Measurements from ENCODE around the gene PLPP6. TPM values are rescaled to one million over a fixed set of nuclear protein-coding genes. Genes with fewer than 3 reads are reported as not detected.
A peak's percentile ranks its signal among the peaks of the same experiment; 100 is the strongest.

The PLPP6 gene
- total and polyA plus RNA-seq, 2 donors (not counting 1 experiment from before 2014, with no cell fraction given): 8.9 to 9.1 TPM

GRCh38 chr9:4620057-4620765 is 41.9 kb upstream of the PLPP6 start:
- no peak overlapping the region for H3K27ac ChIP-seq (ENCODE audit: insufficient read depth, low read length)
- no peak for DNase-seq (ENCODE audit: low read depth in 2 of 2)
- H3K27me3 ChIP-seq (ENCODE audit: control insufficient read depth, insufficient read depth, low read length): no peaks in the 10 kb centered on the region
- no peak overlapping the region for H3K4me3 ChIP-seq (replicated peaks in 1 of 4; ENCODE audit: control extremely low read depth in 1 of 4, insufficient read depth in 1 of 4, low read depth in 3 of 4, low read length in 4 of 4)
- no peaks in the 10 kb centered on the region for H4K20me1 ChIP-seq (ENCODE audit: control insufficient read depth, extremely low read depth, insufficient read depth, low read length)
- H3K4me1 ChIP-seq (ENCODE audit: control insufficient read depth, extremely low read depth, insufficient read depth, low read length): no peaks in the 10 kb centered on the region
- TF ChIP-seq EZH2 (IDR thresholded peaks at IDR 0.05; ENCODE audit: low read length, missing control alignments) (no peak), CTCF (conservative IDR thresholded peaks at IDR 0.05 in 1 of 2, IDR thresholded peaks at IDR 0.05 in 1 of 2; ENCODE audit: low read depth in 1 of 2, low read length in 2 of 2) (no peak)
- H3K9ac ChIP-seq (ENCODE audit: insufficient read depth, low read length): no peak overlapping the region
- no peaks in the 10 kb centered on the region for H3K9me3 ChIP-seq (ENCODE audit: control insufficient read depth, insufficient read depth, low read depth, low read length)
- H3K79me2 ChIP-seq (ENCODE audit: control insufficient read depth, insufficient read depth, low read length): no peaks in the 10 kb centered on the region
- H3K36me3 ChIP-seq (ENCODE audit: control insufficient read depth, insufficient read depth, low read length): no peaks in the 10 kb centered on the region
- no peak overlapping the region for H2AFZ ChIP-seq (ENCODE audit: low read length)
- no peak overlapping the region for H3K4me2 ChIP-seq (ENCODE audit: extremely low read depth, insufficient read depth, low read length)

- no peaks in the 10 kb centered on the region for H3K9me3 ChIP-seq (ENCODE audit: control insufficient read depth, insufficient read depth, low read depth, low read length)
- H3K27me3 ChIP-seq (ENCODE audit: control insufficient read depth, insufficient read depth, low read length): no peaks in the 10 kb centered on the region
- H3K4me1 ChIP-seq (ENCODE audit: control insufficient read depth, extremely low read depth, insufficient read depth, low read length): no peaks in the 10 kb centered on the region
- no peaks in the 10 kb centered on the region for H4K20me1 ChIP-seq (ENCODE audit: control insufficient read depth, extremely low read depth, insufficient read depth, low read length)
- no peaks in the 10 kb centered on the region for H3K79me2 ChIP-seq (ENCODE audit: control insufficient read depth, insufficient read depth, low read length)
- H3K4me2 ChIP-seq (ENCODE audit: extremely low read depth, insufficient read depth, low read length): no peak overlapping the region
- peak in 1 of 2 donors; percentile 68 for DNase-seq (ENCODE audit: low read depth in 2 of 2)
- no peak overlapping the region for H3K27ac ChIP-seq (ENCODE audit: insufficient read depth, low read length)
- H2AFZ ChIP-seq (ENCODE audit: low read length): no peak overlapping the region
- no peak overlapping the region for H3K9ac ChIP-seq (ENCODE audit: insufficient read depth, low read length)
- no peak overlapping the region for H3K4me3 ChIP-seq (replicated peaks in 1 of 4; ENCODE audit: control extremely low read depth in 1 of 4, insufficient read depth in 1 of 4, low read depth in 3 of 4, low read length in 4 of 4)
- TF ChIP-seq EZH2 (IDR thresholded peaks at IDR 0.05; ENCODE audit: low read length, missing control alignments) (no peak), CTCF (conservative IDR thresholded peaks at IDR 0.05 in 1 of 2, IDR thresholded peaks at IDR 0.05 in 1 of 2; ENCODE audit: low read depth in 1 of 2, low read length in 2 of 2) (no peak)
- H3K36me3 ChIP-seq (ENCODE audit: control insufficient read depth, insufficient read depth, low read length): no peaks in the 10 kb centered on the region
Observed at GRCh38 chr9:4620881-4621555, 41.1 kb upstream of the PLPP6 start.

DNA sequence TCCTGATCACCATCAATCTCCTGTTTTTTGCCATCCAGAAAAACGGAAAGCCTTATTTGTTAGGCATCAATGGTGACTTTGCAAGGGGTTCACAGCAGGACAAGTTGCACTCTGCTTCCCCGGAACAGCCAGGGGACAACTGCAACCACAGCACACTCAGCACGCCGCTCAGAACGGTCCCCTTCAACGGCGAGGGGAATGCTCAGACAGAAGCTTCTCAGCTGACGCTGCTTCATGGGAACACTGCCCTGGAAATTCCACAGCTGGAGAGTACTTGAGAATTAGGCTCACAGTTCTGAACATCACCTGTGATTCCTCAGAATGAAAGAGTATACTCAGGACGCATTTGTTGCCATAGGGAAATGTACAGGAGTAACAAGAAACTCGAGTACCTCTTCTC is 40.1 kb upstream of the PLPP6 start:
- Histone ChIP-seq H3K9ac (ENCODE audit: insufficient read depth, low read length) (no peak overlapping the region), H3K36me3 (ENCODE audit: control insufficient read depth, insufficient read depth, low read length) (no peaks in the 10 kb centered on the region), H3K79me2 (ENCODE audit: control insufficient read depth, insufficient read depth, low read length) (no peaks in the 10 kb centered on the region), H2AFZ (ENCODE audit: low read length) (no peak overlapping the region), H3K27ac (ENCODE audit: insufficient read depth, low read length) (no peak overlapping the region), H3K27me3 (ENCODE audit: control insufficient read depth, insufficient read depth, low read length) (no peaks in the 10 kb centered on the region), H3K4me2 (ENCODE audit: extremely low read depth, insufficient read depth, low read length) (no peak overlapping the region), H3K4me3 (replicated peaks in 1 of 4; ENCODE audit: control extremely low read depth in 1 of 4, insufficient read depth in 1 of 4, low read depth in 3 of 4, low read length in 4 of 4) (no peak overlapping the region), H4K20me1 (ENCODE audit: control insufficient read depth, extremely low read depth, insufficient read depth, low read length) (no peaks in the 10 kb centered on the region), H3K9me3 (ENCODE audit: control insufficient read depth, insufficient read depth, low read depth, low read length) (no peaks in the 10 kb centered on the region), H3K4me1 (ENCODE audit: control insufficient read depth, extremely low read depth, insufficient read depth, low read length) (no peaks in the 10 kb centered on the region)
- TF ChIP-seq CTCF (conservative IDR thresholded peaks at IDR 0.05 in 1 of 2, IDR thresholded peaks at IDR 0.05 in 1 of 2; ENCODE audit: low read depth in 1 of 2, low read length in 2 of 2): no peak
- no peak for TF ChIP-seq EZH2 (IDR thresholded peaks at IDR 0.05; ENCODE audit: low read length, missing control alignments)
- no peak for DNase-seq (ENCODE audit: low read depth in 2 of 2)

All from fibroblast of lung (primary cell).